ENCODE results near the gene NSD1.

DNA sequence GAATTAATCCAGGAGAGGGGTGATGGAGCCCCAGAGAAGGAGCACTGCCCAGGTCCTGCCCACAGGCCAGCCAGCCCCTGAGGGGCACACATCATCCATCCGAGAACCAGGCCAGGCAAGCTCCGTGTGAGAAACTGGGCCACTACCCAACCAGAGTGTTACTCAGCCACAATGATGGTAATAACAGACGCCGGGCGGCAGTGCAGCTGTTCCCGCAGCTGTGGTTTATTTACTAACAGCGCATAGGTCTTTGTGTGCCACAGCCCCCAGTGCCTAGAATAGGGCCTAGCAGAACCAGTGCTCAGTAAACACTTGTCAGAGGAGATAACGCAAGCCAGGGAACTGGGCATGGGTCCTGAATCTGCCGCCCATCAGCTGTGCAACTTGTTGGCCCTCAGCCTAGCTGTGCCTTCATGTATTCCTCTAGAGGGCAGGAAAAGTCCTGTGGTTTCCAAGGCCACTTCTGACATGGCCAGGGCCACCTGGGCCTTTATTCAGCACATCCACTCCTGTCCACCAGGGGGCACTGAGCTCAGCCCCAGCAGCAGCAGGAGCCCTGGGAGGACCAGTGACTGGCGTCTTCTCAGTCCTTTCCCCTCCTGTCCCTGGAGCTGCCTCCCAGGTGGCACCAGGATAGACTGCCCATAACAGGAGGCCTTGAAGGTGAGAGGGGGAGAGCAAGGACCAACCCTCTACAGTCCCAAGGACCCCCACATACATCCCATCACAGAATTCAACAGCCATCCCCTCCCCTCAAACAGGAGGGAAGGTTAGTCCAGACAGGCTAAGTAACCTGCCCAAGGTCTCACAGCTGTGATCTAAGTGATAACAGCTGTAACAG lies 176.0 kb downstream of the NSD1 start:
- TF ChIP-seq POLR2AphosphoS5 (IDR thresholded peaks at IDR 0.05; ENCODE audit: low read depth, low read length) (no peak), TAF1 (IDR thresholded peaks at IDR 0.05; ENCODE audit: borderline replicate concordance, insufficient read depth, low read length) (no peak), SIN3A (IDR thresholded peaks at IDR 0.05; ENCODE audit: borderline replicate concordance, insufficient read depth, low read length) (no peak)
- TF ChIP-seq, protein P1, sequence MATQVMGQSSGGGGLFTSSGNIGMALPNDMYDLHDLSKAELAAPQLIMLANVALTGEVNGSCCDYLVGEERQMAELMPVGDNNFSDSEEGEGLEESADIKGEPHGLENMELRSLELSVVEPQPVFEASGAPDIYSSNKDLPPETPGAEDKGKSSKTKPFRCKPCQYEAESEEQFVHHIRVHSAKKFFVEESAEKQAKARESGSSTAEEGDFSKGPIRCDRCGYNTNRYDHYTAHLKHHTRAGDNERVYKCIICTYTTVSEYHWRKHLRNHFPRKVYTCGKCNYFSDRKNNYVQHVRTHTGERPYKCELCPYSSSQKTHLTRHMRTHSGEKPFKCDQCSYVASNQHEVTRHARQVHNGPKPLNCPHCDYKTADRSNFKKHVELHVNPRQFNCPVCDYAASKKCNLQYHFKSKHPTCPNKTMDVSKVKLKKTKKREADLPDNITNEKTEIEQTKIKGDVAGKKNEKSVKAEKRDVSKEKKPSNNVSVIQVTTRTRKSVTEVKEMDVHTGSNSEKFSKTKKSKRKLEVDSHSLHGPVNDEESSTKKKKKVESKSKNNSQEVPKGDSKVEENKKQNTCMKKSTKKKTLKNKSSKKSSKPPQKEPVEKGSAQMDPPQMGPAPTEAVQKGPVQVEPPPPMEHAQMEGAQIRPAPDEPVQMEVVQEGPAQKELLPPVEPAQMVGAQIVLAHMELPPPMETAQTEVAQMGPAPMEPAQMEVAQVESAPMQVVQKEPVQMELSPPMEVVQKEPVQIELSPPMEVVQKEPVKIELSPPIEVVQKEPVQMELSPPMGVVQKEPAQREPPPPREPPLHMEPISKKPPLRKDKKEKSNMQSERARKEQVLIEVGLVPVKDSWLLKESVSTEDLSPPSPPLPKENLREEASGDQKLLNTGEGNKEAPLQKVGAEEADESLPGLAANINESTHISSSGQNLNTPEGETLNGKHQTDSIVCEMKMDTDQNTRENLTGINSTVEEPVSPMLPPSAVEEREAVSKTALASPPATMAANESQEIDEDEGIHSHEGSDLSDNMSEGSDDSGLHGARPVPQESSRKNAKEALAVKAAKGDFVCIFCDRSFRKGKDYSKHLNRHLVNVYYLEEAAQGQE (IDR thresholded peaks at IDR 0.05; ENCODE audit: insufficient read depth in 1 of 2, low read depth in 2 of 2, low read length in 2 of 2) = no peak

All from PFSK-1 (cell line).